SH-SY5Y (cell line): ENCODE measurements around the gene LRRC19.

Source experiments
- GATA2 ChIP-seq: IDR thresholded peaks from 2 replicates; pipeline ENCODE4 v1.6.1; 2011; ENCODE audit warnings: mild to moderate bottlenecking, low read depth, low read length
- GATA3 ChIP-seq: IDR thresholded peaks from 2 replicates; pipeline ENCODE4 v1.6.1; 2011; ENCODE audit warnings: low read depth, mild to moderate bottlenecking, low read length, moderate library complexity

GRCh38 chr9:27033815-27034403 lies 28.4 kb upstream of the LRRC19 start:
- TF ChIP-seq GATA2 (no peak), GATA3 (no peak)
